HG03159 (cell line): ENCODE measurements around the gene CST9L.

Experiments used
- ATAC-seq: cut with Tn5 transposase; IDR thresholded peaks from one replicate; pipeline ENCODE4 v1.9.1; 2021; ENCODE audit warnings: mild to moderate bottlenecking, moderate library complexity; ENCODE audit not compliant: unreplicated experiment

Gene CST9L, protein sequence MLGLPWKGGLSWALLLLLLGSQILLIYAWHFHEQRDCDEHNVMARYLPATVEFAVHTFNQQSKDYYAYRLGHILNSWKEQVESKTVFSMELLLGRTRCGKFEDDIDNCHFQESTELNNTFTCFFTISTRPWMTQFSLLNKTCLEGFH

DNA sequence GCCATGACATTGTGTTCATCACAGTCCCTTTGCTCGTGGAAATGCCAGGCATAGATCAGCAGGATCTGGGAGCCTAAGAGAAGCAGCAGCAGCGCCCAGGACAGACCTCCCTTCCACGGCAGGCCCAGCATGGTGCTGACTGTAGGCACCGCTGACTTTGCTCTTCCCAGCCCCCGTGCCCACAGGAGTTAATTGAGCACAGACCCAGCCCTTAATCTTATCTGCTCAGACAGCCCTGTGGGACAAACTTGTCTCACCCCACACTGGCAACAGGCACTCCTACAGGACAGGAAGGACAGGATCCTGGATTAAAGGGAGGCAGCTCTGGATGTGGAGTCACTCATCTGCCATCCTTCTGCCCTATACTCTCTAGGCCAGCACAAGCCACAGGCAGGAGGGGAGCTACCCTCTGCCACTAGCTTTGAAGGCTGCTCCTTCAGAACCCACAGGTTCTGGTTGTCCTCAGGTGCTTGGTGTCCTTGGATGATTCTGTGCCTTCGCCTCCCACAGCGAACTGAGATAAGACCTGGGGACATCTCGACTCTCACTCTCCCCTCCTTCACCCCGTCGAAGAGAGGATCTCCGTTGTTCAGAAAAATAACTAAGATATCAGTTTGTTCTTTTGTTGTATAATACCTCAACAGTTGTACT is at the start of gene CST9L:
CST9L (minus strand) TSS at position 165 of the 651 bp plus-strand sequence; CDS start at position 131, 34 bp downstream.
- no peak for ATAC-seq

DNA sequence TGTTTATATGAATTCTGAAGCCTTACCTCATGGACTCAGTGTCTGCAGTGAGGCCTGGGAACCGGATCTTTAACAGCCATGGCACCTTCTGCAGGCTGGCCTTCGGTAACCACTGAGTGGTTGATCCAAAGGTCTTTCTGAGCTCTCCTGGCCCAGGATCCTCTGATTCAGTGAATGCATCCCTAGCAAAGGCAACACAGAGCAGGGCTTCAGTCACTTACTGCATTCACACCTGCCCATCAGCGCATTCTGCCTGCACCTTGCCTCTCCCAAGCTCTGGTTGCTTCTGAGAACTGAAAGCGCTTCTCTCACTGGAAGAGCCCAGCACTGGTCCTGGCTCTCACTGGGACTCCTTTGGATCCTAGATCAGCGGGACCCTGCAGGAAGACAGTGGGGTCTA is 45.9 kb upstream of the CST9L start:
- ATAC-seq, result no peak

DNA sequence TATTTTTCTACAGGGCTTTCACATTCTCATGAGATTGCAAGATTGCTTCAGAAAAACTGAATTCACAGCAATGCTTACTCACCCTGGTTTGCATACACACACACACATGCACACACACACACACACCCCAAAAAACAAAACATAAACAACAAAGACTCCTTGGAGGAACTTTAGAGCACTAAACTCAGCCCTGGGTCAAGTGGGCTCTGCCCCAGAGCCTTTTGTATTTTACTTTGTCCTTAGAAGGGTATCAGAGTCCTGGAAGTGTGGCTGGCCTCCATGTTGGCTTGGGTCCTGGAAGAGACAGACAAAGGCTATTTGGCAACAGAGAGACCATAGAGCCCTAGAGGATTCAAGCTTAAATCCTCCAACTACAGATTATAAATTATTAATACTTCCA is 45.4 kb upstream of the CST9L start:
- ATAC-seq, result no peak

DNA sequence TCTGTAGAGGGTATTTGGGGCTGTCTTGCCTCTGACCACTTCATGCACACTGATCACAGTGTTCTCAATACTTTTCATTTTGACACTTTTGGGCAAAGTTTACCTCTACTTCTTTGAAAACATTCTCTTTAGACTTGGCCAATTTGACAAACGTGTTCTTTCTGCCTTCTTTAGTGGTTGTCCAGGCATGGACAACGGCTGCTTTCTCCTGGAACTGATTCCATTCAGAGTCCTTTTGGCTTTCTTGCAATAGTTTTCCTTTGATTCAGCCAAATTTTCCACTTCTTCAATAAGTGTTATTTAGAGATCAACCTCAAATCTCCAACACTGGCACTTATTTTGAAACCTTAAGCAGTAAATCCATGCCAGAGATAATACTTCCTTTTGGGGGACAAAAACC is 44.1 kb upstream of the CST9L start:
- no peak for ATAC-seq

DNA sequence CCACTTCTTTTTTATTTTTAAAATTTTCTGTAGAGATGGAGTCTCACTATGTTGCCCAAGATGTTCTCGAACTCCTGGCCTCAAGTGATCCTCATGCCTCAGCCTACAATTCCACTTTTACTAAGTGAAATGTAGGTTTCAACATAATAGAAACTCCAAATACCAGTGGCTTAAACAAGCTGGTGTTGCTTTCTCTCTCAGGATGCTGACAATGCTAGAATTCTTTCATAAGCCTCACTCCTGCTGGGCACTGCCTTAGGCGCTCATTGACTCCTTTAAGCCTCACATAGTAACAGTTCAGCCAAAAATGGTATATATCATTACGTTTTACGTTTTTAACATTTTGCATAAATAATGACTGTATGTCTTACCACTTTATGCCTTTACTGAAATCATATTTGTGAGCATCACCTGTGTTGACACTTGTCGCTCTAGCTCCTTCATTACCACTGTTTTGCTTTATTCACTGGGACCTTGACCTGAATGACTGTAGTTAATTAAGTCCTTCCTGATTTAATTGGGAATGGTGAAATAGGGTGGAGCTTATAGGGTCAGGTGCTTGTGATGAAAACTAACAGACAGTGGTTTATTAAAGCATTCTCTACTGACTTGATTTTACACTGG is 41.3 kb upstream of the CST9L start:
- no peak for ATAC-seq

DNA sequence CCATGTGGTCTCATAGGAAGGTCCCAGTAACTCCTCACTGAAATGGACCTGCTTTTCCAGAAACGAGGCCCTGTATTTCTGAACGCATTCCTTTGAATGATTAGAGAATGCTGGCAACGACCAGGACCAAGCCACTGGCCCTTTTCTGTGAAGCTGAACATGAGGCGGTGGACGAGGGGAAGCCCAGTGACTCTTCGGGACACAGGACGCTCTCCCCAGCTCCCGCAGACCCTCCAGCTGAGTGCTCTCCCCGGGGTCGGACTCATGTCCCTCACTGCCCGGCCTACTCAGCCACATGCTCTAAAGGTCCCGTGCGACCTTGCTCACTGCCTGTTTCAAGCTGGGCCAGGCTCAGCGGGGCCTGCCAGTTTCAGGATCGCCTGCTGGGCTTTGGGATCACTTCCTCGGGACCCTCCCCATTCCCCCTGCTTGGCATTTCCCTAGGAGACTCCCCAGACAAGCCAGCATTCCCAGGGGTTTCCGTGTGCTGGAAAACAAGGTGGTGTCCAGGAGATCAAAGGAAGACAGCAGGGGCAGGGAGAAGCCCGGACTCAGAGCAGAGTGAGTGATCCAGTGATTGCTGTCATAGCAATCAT is 40.1 kb upstream of the CST9L start:
- ATAC-seq, result no peak

DNA sequence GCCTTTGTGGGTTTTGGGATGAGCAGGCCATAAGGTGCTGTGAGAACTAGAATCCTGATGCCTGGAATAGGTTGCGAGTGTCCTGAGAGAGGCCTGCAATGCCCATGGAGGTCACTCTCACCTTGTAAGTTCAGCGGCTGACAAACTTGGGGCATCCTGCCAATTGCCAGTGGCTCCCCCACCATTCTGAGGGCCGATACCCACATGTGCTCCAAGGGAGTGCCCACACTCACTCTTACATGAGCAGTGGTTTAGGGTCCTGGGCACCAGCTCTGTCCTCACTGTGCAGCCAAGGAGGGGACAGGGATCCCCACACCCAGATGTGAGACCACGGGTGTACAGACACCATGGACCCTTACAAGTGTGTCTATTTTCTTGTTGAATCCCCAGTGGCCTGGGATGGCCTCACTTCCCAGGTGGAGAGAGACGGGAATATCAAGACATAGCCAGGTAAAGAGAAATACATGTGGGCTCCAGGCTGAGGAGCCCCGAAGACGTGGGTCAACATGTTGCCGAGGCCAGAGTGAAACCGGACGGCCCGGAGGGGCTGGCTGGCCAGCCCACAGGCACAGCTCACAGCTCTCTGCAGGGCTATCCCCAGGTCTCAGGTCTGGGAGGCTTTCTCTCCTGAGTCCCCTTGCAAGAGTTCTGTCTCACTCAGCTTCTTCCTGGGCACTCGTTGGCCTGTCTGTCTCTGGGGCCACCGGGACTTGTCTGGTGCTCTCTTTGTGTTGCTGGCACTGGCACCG is 39.4 kb upstream of the CST9L start:
- no peak for ATAC-seq

DNA sequence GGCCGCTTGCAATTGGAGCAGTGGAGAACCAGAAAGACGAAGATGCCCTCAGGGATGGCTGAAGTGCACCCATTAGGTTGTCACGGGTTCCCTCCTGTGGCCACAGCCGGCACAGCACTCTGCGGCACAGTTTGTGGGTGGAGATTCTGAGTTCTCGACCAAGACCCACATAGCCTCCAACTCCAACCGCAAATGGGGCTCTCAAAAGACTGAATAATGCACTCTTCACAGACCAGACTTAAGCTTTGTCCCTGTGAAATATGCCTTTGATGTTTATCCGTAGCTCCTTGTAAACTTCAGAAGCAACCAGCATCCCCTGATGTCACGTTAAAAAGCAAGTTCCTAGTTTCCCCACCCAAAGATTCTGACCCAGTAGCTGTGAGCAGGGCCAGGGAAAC is 38.4 kb upstream of the CST9L start:
- peak; percentile 96 for ATAC-seq

DNA sequence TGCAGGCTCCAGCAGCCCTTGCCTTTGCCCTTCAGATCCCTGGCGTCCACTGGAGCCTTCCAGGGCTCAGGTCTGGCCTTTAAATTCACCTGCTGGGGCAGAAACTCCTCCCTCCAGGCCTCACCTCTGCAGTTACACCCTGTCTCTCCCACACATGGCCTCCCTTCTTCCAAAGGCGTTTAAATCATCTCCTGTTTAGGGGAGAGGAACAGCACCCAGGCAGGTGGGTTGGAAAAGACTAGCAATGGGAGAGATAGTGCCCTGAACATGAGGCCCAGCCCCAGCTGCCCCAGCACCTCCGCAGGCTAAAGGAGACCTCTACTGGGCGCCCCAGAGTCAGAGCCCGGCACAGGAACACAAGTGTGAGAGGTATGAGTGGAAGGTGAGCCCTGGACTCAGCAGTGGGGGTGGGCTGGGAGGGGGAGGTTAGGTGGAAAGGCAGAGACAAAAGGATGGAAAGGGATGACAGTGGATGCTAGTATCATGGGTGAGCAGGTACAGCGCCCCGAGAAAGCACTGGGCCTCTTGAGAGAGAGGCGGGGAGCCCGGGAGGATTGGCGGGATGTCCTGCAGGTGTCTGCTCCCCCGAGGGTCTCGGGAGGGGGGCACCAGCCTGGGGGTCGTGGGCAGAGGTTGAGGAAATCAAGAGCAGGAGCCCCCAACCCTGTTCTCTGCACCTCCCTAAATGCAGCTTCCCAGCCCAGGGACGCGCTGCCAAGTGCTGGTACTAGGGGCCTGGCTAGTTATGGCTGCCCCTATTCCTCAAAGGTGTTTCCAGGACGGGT is 37.8 kb upstream of the CST9L start, which contains the start of gene CST9:
CST9 (minus strand) TSS at position 51 of the 785 bp plus-strand sequence. CDS start 53 bp downstream, outside the sequence.
- no peak for ATAC-seq

DNA sequence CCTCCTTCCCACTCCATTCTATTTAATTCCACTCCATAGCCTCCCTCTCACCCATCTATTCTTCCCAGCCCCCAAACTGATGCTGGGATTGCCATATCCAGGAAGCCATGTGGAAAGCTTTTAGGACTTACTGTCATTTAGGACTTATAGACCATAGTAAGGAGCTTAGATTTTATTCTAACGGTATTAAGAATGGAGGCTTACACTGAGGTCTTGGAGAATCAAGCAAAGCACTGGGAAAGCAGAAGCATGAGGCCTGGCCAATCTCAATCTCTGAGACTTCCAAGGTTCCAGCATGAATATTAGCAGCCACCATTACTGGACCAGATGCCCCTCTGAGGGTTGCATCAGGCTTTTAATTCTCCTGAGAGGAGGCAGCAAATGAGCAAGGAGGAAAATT is 36.0 kb upstream of the CST9L start:
- ATAC-seq, result no peak

DNA sequence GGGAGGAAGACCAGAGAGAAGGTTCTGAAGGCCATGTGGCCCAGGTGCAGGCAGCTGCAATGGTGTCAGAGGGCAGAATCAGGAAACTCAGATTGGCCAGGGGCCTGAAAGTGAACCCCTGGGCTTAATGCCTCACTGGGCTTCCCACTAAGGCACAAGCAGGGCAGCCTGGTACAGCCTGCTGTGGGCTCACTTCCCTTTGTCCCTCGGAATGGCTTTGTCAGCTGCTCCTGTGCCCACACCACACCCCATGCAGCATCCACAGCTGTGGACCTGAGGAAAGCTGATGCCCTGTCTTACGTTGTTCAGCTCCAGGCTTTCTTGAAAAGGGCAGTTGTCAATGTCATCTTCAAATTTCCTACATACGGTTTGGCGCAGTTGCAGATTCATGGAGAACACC is 35.0 kb upstream of the CST9L start:
- ATAC-seq, result no peak

DNA sequence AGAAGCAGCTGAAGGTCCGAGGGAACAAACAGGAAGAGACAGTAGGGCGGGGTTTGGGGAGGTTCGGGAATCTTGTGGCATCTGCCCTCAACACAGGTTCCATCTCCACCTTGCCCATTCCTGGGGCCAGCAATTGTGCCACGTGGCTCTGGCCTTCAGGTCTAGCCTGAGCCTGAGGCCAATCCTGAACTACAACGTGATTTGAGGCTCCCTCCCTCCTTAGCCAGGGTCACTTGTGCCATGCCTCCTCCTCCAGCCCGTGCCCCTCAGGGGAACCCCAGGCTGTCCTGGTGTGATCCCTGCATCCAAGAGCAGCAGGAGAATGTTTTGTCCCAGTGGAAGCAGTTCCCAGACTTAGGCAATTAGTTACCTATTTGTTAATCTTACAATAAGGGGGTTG is 34.4 kb upstream of the CST9L start:
- ATAC-seq, result no peak

DNA sequence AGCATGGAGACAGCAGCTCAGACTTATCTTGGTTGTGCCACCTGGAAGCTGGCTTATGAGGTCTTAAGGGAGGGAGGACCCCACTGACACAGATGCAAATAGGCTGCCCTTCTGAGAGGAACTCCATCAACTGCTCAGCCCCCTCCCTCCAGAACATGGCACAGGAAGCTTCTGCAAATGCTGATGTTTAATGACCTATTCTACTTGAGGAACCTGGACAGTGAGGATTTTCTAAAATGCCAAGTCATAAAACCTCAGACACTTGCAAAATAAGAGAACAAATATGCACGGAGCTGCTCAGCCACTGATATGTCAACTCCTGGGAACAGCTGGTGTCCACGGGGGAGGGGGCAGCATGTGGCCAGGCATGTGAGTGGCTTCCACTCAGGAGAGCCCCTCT is 34.0 kb upstream of the CST9L start:
- no peak for ATAC-seq

DNA sequence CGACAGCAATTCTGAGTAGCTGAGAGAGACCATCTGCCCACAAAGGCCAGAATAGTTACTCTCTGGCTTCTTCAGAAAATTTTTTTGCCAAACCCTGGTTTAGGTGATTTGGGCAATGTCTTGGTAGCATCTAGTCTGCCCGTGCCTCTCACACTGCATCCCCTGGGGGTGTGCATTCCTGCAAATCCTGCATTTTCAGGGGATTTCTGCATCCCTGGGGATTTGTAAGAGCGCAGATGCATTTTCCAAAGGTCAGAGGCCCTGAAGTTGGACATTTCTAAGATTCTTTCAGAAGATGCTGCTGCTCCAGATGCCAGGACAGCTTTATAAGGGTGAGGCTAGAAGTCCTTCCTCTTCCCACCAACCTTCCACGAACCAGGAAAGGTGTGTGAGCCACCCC is 33.4 kb upstream of the CST9L start:
- ATAC-seq, result no peak

DNA sequence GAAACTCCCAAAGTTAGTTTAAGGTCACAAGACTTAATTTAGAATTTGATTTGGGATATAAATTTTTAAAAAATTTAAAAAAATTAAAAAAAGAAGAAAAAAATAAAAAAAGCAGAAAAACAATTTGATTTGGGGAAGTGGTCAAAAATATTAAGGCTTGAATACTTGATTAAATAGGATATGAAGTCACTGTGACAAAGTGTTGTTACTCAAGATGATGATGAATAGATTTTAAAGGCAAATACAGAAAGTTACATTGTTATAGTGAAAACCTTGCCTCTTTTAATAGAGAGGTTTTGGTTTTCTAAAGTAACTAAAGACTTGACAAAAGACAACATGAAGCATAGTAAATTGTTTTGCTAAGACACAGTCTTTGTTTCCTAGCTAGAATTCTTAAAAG is 30.2 kb upstream of the CST9L start:
- no peak for ATAC-seq

DNA sequence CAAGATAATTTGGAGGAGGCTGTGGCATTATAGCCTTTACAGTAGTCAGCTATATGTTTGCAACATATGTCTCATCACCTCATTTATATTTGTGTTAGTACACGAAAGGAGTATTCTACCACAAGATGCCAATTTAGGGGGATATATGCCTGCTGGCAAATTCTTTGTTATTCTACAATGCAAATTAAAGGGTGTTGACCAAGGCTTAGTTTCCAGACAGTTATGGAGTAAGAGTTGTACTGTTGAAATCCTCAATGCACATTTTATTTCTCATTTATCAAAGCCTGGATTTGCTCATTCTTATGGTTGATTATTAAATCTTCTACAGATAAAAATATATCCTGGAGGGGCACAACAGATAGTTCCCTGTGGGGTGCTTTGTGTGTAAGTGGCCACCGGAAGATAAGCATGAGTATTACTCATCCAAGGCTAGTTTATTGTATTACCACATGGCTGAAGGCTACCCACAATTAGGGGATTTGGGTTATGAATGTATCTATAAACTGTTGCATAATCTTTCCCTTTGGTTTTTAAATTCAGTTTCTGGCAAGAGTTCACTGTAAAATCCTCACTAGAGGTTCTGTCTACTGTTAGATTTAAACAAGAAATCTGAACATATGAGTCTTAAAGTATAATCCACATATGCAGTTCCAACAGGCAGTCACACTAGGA is 28.4 kb upstream of the CST9L start:
- ATAC-seq, result no peak

DNA sequence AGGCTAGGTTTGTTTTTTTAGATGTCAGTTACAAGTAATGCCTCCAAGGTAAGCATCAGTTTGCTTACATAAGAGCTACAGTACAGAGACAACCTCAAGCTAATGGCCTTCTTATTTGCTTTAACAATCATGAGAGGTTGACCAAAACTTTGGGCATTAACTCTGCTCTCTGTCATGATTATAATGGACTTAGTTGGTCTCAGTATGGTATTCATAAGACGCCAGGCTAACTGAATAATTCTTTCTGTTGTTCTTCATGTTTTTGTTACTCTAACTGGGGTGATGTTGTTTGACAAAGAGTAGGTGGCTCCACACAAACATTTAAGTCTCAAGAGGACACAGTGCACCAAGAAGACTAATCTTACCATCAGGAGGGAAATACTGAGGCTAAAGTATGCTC is 27.7 kb upstream of the CST9L start:
- no peak for ATAC-seq

DNA sequence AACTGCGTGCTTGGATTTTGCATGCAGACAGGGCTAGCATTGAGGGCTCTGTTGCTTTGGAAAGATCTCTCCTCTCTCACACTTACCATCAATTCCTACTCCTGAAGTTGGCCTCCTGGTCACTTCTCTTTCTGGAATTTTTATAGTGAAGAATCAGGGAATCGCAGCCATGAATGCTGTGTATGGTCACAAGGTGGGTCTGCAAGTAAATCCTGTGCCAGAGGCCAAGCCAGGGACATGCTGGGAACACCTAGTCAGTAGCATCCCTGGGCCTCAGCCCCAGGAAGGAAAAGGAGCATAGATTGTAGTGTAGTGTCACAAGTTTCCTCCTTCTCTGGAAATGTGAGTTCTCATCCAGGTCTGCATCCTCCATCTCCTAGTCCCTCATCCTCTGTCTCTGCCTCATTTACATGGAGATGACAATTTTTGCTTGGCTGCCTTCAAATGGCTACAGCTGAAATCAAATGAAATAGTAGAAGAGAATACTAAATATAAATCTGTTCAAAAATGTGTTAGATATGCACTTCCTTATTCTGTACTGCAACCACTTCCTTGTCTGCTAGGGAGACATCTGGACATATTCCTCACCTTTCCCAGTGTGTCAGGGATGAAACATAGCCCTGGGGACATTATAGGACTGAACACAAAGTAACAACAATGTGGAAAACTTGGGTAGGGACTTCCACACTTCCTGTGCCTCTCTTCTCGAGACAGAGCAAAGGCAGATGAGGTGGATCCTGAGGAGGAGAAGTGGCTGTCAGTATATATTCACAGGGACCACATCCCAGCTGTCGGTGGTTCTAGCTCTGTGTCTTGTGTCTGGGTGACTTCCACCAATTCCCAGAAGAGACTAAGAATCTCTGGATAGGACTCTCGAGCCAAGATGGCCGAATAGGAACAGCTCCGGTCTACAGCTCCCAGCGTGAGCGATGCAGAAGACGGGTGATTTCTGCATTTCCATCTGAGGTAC is 20.4 kb upstream of the CST9L start:
- no peak for ATAC-seq

DNA sequence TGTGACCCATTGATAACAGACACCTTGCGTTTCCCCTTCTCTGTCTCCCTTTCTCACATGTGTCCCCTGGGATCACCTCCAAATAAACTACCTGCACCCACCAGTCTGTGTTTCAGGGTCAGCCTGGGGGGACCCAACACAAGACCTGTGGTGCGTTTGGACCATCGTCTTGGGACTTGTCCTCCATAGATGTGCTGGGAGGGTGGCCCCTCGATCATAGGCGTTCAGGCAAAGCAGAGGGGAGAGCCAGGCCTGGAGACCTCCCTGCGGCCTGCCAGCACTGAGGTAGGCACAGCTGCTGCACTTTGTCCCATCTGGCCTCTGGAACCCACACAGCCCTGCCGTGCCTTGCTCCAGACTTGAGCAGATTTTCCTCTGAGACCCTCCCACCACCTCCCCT is 19.3 kb upstream of the CST9L start:
- no peak for ATAC-seq
